DLD1 (cell line): ENCODE results near the gene LBR.

Experiments used
- in situ Hi-C: cut with HindIII; loops from 2 replicates; pipeline ENCODE4 v1.10.0; 2017; ENCODE audit warnings: low sequenced_read_pairs

Gene LBR

DNA sequence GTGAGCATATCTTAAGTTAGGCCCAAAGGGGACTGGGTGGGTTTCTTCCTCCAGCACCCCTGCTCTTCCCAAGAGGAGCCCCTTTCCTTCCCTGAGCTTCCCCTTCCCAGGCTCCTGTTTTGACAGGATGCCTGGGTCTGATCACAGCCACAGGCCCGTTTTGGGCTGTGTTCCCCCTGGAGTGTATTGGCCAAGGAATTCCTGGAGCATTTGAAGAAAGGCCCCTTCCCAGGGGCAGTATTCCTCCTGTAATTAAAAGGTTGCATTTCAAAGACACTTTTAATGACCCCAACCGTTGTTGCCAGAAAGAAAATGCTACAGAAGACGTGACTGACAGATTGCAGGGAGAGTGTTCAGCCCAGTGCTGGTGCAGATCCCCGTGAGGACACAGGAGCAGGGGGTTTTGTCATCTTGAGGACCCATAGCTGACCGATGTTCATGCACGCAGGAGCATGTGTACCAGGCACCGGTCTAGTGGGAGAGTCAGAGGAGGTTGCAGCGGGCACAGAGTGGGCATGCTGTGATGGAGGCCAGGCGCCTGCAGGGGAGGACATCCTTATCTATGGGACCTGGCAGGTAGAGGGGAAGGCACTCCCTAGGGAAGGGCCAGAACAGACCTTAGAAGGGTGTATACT, 19.3 kb upstream of the LBR start:
- in situ Hi-C loops, result loop anchor here (5.0 kb wide), 1 partner anchor 105 kb away; no protein-coding TSS in a partner anchor

DNA sequence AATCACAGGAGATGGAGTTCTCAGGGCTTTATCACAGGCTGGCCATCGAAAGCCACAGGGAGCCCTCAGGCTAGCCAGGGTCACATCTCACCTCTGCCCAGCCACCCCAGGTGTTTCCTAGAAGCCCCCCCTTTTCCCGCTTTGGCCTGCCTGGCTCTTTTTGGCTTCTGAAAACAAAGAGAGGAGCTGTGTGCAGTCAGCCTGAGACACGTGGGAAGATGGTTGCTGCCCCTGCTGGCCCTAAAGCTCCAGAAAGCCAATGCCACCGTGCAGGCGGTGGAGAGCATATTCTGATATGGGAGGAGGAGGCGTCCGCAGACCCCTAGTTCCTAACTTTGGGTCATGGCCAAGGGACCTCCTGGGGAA, 18.7 kb upstream of the LBR start:
- in situ Hi-C loops, result loop anchor here (5.0 kb wide), 1 partner anchor 106 kb away; no protein-coding TSS in a partner anchor

DNA sequence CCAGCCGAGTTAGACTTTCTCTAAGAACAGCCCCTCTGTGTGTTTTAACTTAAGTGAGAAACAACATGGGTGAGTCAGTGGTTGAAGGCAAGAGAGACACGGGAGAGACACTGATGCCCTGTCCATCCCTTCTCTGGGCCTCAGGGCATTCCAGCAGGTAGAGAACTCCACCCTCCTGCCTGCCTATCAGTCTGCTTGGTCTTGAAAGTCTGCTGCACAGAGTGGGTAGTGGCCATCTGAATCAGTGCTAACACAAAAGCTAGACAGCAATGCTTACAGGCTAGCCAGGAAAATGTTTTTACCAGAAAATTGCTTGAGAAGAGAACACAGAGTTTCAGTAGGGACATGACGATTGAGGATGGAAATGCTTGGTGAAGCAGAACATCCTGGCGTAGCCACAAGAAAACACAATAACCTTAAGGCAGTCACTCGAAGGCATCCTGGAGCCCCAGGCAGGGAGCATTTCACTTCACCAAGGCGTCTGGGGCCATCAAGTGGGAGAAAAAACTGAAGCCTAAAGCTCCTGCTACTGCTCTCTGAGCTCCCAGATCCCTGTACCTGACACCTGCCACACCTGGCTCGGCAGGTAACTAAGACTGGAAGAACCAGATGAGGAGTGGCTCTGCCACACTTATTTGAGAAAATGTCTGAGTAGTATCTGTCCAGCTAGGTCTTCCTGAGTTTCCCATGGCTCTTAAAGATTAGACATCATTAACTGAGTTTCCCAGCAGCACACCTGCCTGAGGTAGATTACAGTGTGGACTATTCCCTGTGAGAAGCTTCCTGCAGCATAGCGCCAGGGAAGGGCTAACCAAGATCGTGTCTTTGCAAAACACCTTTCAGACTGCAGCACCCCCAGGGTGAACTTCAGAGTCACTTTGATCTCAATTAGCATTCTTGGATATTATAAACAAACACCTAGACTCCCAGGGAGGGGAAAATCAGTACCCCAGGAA, 18.1 kb upstream of the LBR start:
- in situ Hi-C loops, result loop anchor here (5.0 kb wide), 1 partner anchor 106 kb away; no protein-coding TSS in a partner anchor

DNA sequence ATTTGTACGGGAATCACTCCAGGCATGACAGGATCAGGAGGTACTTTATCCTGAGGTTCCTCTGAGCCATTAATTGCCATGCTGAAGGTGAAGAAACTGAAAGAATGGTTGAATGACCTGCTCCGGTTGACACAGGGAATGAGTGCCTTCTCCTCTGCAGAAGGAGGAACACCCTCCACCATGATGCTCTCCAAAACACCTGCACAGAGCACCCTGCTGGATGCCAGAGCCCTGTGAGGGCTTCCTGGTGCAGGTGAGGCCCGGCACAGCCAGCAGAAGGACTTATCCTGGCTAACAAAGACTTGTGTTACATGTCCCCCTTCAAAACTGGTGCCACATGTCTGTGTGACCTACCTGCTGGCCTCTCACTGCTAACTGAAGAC, 14.3 kb upstream of the LBR start:
- in situ Hi-C loops, result no loop called here

DNA sequence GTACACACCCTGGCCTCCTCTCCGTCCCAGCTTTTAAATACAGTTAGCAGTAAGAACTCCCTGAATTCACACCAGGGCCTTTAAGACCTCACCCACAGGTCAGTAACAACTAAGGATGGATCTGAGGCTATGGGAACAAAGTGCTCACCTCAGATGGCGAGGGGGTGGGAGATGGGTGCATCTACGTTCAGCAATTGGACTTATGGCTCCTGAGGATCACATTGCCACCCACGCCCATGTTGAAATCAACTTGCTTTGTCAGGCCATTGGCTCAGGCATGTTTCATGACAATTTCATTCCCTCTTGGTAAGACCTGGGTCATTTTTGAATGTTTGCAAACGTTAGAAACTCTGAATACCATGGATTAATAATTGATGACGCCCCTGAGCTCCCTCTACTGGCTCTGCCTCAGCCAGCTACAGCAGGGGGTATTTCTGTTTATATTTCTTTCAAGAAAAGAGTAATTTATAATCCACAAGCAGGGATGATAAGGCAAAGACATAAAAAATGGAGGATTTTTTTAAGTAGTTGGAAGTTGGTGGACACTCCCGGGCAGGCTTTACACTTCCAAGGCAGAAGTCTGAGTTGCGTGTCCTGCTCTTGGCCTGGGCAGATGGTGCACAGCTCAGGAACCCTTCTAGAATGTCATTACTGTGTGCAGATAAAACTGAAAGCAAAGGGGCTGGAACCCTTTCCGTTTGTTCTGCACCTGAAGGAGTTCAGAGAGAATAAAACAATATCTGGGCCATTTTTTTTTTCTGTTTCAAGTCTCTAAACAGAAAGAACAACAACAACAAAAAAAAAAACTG, 13.7 kb upstream of the LBR start:
- in situ Hi-C loops, result no loop called here

DNA sequence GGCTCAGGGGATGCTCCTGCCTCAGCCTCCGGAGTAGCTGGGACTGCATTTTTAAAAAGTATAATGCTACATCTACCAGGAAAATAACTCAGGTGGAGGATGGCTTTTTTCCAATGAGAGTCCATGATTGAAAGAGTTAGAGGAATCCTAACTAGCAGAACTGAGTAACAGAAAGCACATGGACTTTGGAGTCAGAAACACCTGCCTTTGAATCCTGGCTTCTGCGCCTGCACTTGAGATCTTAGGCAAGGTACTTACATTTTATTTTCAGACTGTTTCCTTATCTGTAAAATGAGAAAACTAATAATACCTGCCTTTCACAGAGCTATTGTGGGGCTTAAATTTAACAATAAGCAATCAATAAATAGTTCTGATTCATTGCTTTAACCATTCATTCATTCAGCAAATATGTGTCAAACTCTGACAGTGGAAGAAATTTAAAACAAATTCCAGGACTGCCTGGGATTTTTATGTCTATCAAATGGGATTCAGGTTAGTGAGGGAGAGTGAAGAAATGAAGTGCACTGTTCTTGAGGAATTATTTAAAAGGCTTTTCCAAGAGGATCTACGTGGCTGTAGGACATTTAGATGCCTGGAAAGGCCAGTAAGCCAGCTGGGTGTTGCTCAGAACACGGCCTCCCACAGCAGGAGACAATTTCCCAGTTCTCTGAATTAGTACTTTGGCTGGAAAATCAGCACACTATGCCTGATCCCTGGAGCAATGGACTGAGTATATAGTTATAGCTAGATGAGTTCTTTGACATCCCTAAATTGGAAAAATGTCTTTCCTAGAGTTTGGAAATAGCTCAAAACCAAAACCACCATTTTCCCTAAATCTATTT, 12.8 kb upstream of the LBR start:
- in situ Hi-C loops, result no loop called here

DNA sequence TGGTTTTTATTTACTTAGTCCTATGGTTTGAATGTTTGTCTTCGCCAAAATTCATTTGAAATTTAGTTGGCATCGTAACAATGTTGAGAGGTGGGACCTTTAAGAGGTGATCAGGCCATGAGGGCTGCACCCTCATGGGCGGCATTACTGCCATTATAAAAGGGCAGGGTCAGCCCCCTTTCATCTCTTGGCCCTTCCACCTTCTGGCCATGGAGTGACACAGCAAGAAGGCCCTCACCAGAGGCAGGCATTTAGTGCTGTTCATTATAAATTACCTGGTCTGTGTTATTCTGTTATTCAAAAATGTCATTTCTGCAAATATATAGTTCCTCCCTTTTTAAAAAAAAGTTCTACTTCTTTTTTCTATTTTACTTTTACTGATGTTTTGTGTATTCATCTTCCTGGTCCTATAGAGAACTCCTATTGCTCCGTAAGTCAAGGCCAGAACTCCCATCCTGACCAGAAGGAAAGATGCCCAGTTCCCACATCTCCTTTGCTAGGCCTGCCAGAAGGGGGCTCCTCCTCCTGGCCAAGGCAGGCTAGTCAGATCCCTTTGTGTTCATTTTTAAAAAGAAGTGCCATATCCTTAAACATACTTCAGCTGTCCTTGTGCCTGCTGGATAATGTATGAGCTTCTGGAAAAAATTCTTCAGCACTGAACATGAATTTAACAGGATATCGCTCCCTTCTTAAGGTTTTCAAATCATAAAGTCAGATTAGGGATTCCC, 10.0 kb upstream of the LBR start:
- in situ Hi-C loops, result no loop called here

DNA sequence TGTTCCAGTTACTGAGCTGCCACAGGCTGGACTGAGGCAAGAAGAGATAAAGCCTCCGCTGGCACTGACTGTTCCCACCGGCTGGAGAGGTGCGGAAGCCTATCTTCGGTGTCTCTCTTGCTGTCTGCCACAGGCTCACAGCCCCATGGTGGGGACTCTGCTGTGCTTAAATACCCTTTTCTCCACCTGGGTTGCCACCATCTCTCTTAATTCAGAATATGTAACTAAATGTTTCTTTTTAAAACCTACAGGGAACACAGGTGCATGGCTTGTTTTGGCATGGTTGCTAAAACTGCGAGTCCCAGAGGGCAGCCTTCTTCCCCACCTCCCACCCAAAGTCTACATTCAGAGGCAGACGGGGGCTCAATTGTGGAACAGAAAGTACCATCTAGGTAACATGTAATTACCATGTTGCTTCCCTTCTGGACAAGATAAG, 8.1 kb upstream of the LBR start:
- in situ Hi-C loops, result no loop called here

DNA sequence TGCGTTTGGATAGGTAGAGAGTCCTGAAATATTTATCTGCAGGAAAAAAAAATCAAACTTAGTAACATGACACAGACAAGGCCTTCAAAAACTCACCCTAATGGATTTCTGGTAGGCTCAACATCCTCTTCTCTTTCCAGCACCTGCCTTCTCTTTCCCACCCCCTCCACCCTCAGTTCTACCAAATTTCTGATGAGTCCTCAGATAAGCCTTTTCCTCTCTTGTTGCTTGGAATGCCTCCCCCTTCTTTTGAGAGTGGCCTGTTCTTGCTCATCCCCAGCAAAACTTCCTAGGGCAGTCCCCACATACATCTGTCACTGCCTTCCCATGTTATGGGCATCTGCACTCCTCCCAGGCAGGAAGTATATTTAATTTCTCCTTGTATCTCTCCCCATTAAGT, 7.6 kb upstream of the LBR start:
- in situ Hi-C loops, result no loop called here

DNA sequence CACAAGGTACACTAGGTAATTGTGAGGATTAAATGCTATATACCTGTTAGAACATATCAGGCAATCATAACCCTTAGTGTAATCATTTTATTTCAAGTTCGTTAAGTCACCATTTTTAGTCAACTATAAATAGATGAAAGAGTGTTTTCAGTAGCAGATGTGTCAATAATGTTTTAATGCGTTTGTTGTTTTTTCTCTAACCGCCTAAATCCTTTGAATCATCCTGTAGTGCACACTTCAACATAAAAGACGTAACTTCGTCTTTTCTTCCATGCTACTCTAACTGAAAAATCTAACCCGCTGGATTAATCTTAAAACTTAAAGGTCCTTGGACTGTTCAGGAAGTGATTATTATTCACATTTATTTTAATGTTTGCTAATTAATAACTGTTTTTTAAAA, 7.2 kb upstream of the LBR start:
- in situ Hi-C loops, result no loop called here

DNA sequence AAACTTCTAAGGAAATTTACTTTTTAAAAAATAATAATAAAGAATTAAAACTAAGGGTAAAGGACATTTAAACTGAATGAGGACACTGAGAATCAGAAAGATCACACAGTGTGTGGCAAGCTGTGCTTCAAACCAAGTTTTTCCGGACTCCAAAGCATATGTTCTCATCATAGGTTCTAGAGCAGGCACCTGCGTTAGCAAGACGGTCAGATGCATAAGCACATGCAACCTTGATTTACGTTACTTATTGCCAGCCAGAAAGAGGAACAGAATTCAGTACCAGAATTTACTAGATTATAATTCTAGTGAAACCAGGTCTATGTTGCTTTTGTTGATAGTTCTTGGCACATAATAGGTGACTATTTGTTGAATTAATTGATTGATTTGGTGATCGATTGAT, 6.2 kb upstream of the LBR start:
- in situ Hi-C loops, result no loop called here

DNA sequence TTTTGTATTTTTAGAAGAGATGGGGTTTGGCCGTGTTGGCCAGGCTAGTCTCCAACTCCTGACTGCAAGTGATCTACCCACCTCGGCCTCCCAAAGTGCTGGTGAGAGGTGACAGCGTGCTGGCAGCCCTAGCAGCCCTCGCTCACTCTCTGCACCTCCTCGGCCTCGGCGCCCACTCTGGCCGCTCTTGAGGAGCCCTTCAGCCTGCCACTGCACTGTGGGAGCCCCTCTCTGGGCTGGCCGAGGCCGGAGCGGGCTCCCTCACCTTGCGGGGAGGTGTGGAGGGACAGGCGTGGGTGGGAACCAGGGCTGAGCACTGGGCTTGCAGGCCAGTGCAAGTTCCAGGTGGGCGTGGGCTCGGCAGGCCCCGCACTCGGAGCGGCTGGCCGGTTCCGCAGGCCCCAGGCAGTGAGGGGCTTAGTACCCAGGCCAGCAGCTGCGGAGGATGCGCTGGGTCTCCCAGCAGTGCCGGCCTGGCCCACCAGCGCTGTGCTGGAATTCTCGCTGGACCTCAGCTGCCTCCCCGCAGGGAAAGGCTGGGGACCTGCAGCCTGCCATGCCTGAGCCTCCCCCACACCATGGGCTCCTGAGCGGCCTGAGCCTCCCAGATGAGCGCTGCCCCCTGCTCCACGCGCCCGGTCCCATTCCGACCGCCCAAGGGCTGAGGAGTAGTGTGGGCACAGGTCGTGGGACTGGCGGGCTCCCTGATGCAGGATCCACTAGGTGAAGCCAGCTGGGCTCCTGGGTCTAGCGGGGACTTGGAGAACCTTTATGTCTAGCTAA, 3.4 kb upstream of the LBR start:
- in situ Hi-C loops, result no loop called here

DNA sequence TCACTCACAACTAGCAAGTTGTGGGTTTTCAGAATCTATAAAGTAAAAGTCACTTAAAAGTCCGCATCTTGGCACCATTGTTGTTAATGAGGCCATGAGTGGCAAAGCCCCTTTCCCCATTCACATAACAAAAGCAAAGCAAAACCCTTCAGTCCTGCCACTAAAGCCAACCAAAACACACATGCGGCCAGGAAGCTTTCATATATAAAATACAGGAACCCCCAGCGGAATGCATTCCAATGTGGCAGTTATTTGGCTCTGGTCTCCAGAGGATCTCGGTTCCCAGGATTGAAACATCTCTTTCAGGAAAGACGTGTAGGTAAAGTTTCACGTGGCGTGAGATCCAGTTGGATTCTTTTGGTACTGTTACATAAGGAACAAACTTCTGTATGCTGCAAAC, 2.5 kb upstream of the LBR start:
- in situ Hi-C loops, result no loop called here

DNA sequence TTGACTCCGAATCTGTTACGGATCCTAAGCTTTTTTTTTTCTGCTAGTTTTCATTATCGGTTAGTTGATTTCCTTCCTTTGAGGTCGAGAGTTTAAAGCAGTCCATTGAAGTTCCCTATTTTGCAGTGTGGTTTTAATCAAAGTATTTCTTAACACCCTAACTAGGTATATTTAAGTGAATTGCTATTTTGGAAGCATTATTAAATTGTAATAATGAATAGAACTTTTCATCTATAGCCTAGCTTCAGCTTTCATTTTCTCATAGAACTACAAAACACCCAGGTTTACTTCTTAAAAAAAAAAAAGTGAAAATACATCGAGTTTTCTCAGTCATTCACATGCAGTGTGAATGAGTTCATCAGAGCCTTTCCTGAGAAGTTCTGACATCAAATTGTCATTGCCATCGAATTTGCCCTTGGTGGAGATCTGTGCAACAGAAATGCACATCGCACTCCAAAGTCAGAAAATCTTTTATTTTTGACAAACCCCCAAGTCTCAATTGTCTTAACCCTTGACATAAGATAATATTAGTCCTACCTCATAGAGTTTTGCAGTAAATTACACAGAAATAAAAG, 1.1 kb upstream of the LBR start:
- in situ Hi-C loops, result no loop called here

DNA sequence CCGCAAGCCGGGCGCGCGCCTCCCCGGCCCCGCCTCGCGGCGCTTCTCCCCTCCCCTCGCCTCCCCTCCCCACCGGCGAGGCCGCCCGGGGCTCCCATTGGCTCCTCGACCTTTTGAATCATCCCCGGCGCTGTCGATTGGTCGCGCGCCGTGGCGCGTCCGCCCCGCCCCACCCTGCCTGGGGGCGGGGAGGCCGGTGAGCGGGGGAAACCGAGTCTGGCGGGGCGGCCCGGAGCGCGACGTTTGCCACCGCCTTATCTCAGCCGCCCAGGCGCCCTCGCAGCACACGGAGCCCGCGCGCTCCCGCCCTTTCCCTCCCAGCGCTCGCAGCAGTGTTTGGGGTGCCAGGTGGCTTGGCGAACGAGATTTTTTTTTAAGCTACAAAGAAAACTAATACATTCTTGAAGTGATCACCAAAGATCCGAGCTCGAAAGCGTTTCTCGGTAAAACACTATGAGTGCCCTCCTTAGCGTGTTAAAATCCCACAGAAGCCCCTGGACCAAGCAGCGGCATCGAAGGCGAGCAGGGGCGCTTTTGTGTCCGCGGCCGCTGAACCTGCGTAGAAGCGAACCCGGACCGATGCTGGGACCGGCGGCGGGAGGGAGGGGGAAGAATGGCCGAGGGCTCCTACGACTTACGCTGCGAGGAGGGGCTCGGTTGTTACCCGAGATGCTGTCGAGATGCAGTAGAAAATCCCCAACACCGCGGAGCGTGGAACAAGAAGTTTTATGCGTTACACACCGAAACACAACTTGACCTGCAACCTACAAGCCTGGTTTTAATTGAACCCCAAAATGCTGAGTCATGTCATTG, 436 bp upstream of the LBR start:
- in situ Hi-C loops, result no loop called here

DNA sequence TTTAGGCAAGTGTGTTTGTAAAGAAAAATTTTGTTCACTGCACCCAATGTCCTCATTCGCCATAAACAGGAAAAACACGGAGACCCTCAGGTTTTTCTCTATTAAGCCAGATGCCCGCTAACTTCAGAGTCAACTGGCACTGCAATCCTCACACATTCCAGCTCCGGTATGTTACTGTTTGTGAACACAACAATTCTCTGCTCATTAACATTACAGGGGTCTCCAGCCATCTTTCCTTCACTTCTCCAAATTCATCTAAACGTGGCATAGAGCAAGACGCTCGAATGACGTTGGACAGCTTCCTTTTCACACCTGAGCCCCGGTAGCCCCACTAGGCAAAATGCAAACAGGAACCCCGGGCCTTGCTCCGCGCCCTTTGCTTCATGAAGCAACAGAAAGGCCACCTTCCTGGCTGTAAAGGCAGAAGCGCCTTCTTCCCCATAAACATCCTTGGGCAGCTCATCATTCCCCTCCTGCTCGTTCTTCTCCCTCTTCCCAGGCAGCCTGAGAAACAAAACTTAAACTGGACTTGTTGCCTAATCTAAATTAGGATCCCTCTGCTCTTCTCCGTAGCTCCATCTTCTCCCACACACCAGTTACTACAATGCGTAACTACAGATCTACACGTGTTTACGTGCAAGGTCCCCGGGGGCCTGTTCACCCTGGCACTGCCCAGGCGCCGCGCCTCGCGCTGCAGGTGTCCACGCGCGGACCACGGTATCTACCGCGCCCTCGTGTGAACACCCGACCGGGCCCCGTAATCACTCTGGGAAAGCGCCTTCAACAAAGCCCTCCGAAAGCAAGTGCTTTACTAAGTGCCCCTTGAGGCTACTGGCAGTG, 1.2 kb downstream of the LBR start:
- in situ Hi-C loops, result no loop called here

DNA sequence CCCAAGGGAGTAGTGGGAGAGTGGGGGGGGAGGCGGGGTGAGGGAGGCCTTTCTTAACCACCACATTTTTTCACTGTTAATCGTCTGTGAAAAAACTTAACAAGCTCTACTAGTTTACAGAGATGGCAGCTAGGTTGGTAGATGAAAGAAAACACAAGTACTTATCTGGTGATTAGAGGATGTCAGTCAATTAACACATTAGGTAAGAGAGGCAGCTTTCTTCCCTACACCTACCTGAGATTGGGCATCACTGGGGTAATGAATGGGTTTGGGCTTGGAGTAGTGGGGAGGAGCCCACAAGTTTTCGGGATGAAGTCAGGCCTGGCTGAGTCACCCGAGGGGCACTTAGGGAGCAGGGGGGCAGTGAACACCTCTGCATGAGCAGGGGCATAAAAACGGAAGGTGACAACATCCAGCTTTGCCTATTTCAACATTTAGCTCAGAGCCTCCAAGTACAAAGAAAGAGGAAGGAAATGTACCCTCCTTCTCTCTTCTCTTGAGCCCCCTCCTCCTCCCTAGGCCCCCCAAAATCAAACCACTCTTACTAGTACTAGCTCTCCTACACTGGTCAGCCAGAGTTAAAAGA, 2.5 kb downstream of the LBR start:
- in situ Hi-C loops, result no loop called here
